Prostate gland (tissue), 2 donors: Measurements from ENCODE around the gene MTG1. TPM values are rescaled to one million over a fixed set of nuclear protein-coding genes. Genes with fewer than 3 reads are reported as not detected.

Experiments
- DNase-seq: peaks from one replicate; pipeline ENCODE4 v3.0.0-alpha.2; 2019; ENCODE audit warnings: low spot score
- H3K27ac ChIP-seq, 2 donors: fragments of 200-600 bp; sonication (generic); 2 replicates each; pipeline ENCODE4 v1.5.1; 2017 to 2019
- H3K27me3 ChIP-seq: fragments of 200-600 bp; sonication (generic); replicated peaks from 2 replicates; pipeline ENCODE4 v1.5.1; 2019; ENCODE audit not compliant: insufficient read depth
- H3K36me3 ChIP-seq, 2 donors: fragments of 200-600 bp; sonication (generic); 1 replicate in 1 of 2; 2 replicates in 1 of 2; pipeline versions ENCODE4 v1.5.1 to v1.8.1; 2017 to 2019
- H3K4me1 ChIP-seq: fragments of 200-600 bp; sonication (generic); replicated peaks from 2 replicates; pipeline ENCODE4 v1.5.1; 2019
- H3K4me3 ChIP-seq, 2 donors: fragments of 200-600 bp; sonication (generic); 2 replicates each; pipeline ENCODE4 v1.5.1; 2017 to 2019
- H3K9me3 ChIP-seq: fragments of 200-600 bp; sonication (generic); 2 replicates; pipeline ENCODE4 v1.5.1; 2017
- POLR2A ChIP-seq: fragments of 450-650 bp; IDR thresholded peaks from one replicate; pipeline ENCODE4 v1.6.1; 2016; ENCODE audit warnings: antibody characterized with exemption, mild to moderate bottlenecking
- POLR2AphosphoS5 ChIP-seq: sonication (generic); formaldehyde crosslinking; IDR thresholded peaks from one replicate; pipeline ENCODE4 v1.6.1; 2017; ENCODE audit warnings: antibody characterized with exemption
- WGBS: methylation state at CpG from one replicate; pipeline ENCODE4 v1.1.5; 2018; 5-methylcytosine and 5-hydroxymethylcytosine counted together
- intact Hi-C: fragments of 100-400 bp; cut with DNase I; formaldehyde crosslinking; loops from one replicate; pipeline ENCODE4 v1.14.2; 2022
- total RNA-seq, 2 donors: library from RNA; depleted of rRNA; stranded (reverse); fragments of >200 nt; gene quantifications; one replicate each; pipeline ENCODE4 v1.1.0, GENCODE V29; 2016
- TF ChIP-seq, protein P1 (sequence below), 4 experiments: fragments of 200-600 bp in 2 of 4; fragments of 450-650 bp in 2 of 4; sonication (generic) in 2 of 4; IDR thresholded peaks; 1 replicate in 3 of 4; 2 replicates in 1 of 4; pipeline ENCODE4 v1.5.1; 2016 to 2019; ENCODE audit warnings: antibody characterized with exemption in 4 of 4, mild to moderate bottlenecking in 2 of 4, moderate library complexity in 2 of 4

MTG1 gene
- total RNA-seq, 2 donors from 2014 or later: 26.8 to 67.4 TPM

- TF ChIP-seq, protein P1, sequence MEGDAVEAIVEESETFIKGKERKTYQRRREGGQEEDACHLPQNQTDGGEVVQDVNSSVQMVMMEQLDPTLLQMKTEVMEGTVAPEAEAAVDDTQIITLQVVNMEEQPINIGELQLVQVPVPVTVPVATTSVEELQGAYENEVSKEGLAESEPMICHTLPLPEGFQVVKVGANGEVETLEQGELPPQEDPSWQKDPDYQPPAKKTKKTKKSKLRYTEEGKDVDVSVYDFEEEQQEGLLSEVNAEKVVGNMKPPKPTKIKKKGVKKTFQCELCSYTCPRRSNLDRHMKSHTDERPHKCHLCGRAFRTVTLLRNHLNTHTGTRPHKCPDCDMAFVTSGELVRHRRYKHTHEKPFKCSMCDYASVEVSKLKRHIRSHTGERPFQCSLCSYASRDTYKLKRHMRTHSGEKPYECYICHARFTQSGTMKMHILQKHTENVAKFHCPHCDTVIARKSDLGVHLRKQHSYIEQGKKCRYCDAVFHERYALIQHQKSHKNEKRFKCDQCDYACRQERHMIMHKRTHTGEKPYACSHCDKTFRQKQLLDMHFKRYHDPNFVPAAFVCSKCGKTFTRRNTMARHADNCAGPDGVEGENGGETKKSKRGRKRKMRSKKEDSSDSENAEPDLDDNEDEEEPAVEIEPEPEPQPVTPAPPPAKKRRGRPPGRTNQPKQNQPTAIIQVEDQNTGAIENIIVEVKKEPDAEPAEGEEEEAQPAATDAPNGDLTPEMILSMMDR (IDR thresholded peaks at IDR 0.05): no peak
- TF ChIP-seq POLR2A (no peak), POLR2AphosphoS5 (no peak)
- Histone ChIP-seq H3K9me3 (no peaks in the 10 kb centered on the region), H3K27ac (no peak overlapping the region), H3K4me3 (no peak overlapping the region), H3K36me3 (peaks cover 0 to 14% of the 10 kb centered on the region in 2 donors), H3K4me1 (no peaks in the 10 kb centered on the region), H3K27me3 (no peaks in the 10 kb centered on the region)
- 91% methylated on average over 19 of the region's 19 CpGs for WGBS
- no peak for DNase-seq
- intact Hi-C loops: no loop called here
Observed at GRCh38 chr10:133396035-133396624, 2.2 kb downstream of the MTG1 start.

- no peak overlapping the region for H3K4me3 ChIP-seq
- H3K36me3 ChIP-seq: peaks cover 0 to 21% of the 10 kb centered on the region in 2 donors
Observed at GRCh38 chr10:133397938-133398337, 4.0 kb downstream of the MTG1 start.

GRCh38 chr10:133399123-133399601 lies 5.2 kb downstream of the MTG1 start:
- WGBS: 94% methylated on average over 16 of the region's 19 CpGs
- no peak overlapping the region for H3K4me3 ChIP-seq
- DNase-seq: no peak
- H3K27ac ChIP-seq: no peak overlapping the region
- no peaks in the 10 kb centered on the region for H3K27me3 ChIP-seq
- intact Hi-C loops: no loop called here
- H3K36me3 ChIP-seq: peaks cover 0 to 21% of the 10 kb centered on the region in 2 donors
- no peaks in the 10 kb centered on the region for H3K9me3 ChIP-seq
- H3K4me1 ChIP-seq: no peaks in the 10 kb centered on the region
- TF ChIP-seq, protein P1 (IDR thresholded peaks at IDR 0.05): no peak
- TF ChIP-seq POLR2A: no peak
- no peak for TF ChIP-seq POLR2AphosphoS5

More at GRCh38 chr10:133397938-133398337, 4.0 kb downstream of the MTG1 start:
- intact Hi-C loops: no loop called here
- no peaks in the 10 kb centered on the region for H3K9me3 ChIP-seq
- H3K4me1 ChIP-seq: no peaks in the 10 kb centered on the region
- no peak overlapping the region for H3K27ac ChIP-seq
- WGBS: 94% methylated on average over 7 of the region's 7 CpGs
- no peaks in the 10 kb centered on the region for H3K27me3 ChIP-seq
- no peak for DNase-seq
- TF ChIP-seq, protein P1 (IDR thresholded peaks at IDR 0.05): no peak
- TF ChIP-seq POLR2A (no peak), POLR2AphosphoS5 (no peak)

- no peaks in the 10 kb centered on the region for H3K4me1 ChIP-seq
- TF ChIP-seq, protein P1 (IDR thresholded peaks at IDR 0.05): no peak
- TF ChIP-seq POLR2A: no peak
- no peak for TF ChIP-seq POLR2AphosphoS5
- intact Hi-C loops: no loop called here
- no peak for DNase-seq
- H3K4me3 ChIP-seq: no peak overlapping the region
- 87% methylated on average over 10 of the region's 10 CpGs for WGBS
- no peaks in the 10 kb centered on the region for H3K27me3 ChIP-seq
- H3K9me3 ChIP-seq: no peaks in the 10 kb centered on the region
- no peak overlapping the region for H3K27ac ChIP-seq
- peaks cover 0 to 21% of the 10 kb centered on the region in 2 donors for H3K36me3 ChIP-seq
Observed at GRCh38 chr10:133400624-133401424, 6.9 kb downstream of the MTG1 start.
